Natural killer cell (primary cell): Measurements from ENCODE around the gene CTNNA3. TPM values are rescaled to one million over a fixed set of nuclear protein-coding genes. Genes with fewer than 3 reads are reported as not detected.

Experiments
- ATAC-seq, 3 donors: fragments of 150-1000 bp in 2 of 3; fragments of 200-7000 bp in 1 of 3; cut with Tn5 transposase; 1 replicate in 1 of 3; 2 replicates in 2 of 3; pipeline ENCODE4 v1.10.0; 2021; ENCODE audit warnings: mild to moderate bottlenecking in 2 of 3, moderate library complexity in 2 of 3
- DNase-seq, 2 donors: peaks; one replicate each; pipeline versions ENCODE4 v3.0.0 to v3.0.0-alpha.2; 2013 to 2021; ENCODE audit warnings: mixed read lengths in 1 of 2
- H3K27ac ChIP-seq: one replicate; pipeline ENCODE4 v1.5.1; 2013; ENCODE audit warnings: mild to moderate bottlenecking, low read length
- H3K27me3 ChIP-seq: one replicate; pipeline ENCODE4 v1.6.1; 2013; ENCODE audit warnings: low read length; ENCODE audit not compliant: control insufficient read depth, insufficient read depth
- H3K36me3 ChIP-seq: one replicate; pipeline ENCODE4 v1.6.1; 2013; ENCODE audit warnings: low read length; ENCODE audit not compliant: control insufficient read depth, insufficient read depth
- H3K4me1 ChIP-seq: one replicate; pipeline ENCODE4 v1.6.1; 2013; ENCODE audit warnings: low read length; ENCODE audit not compliant: control insufficient read depth, insufficient read depth
- H3K4me3 ChIP-seq: one replicate; pipeline ENCODE4 v1.5.1; 2013; ENCODE audit warnings: low read length
- H3K9me3 ChIP-seq: one replicate; pipeline ENCODE4 v1.6.1; 2013; ENCODE audit warnings: low read length; ENCODE audit not compliant: control insufficient read depth, insufficient read depth
- H3K27ac Mint-ChIP-seq, 2 donors: one replicate each; pipeline ENCODE4 v1.8.0; 2022; ENCODE audit warnings: mild to moderate bottlenecking in 2 of 2, mixed read lengths in 2 of 2, moderate library complexity in 1 of 2
- H3K27me3 Mint-ChIP-seq, 2 donors: one replicate each; pipeline ENCODE4 v1.8.0; 2022; ENCODE audit warnings: low read depth in 2 of 2, mixed read lengths in 2 of 2
- H3K36me3 Mint-ChIP-seq: one replicate; pipeline ENCODE4 v1.8.0; 2022; ENCODE audit warnings: mixed read lengths
- H3K4me1 Mint-ChIP-seq, 2 donors: one replicate each; pipeline ENCODE4 v1.8.0; 2022; ENCODE audit warnings: mixed read lengths in 2 of 2
- H3K4me3 Mint-ChIP-seq: one replicate; pipeline ENCODE4 v1.8.0; 2022; ENCODE audit warnings: mild to moderate bottlenecking, moderate library complexity, mixed read lengths
- H3K9me3 Mint-ChIP-seq, 2 donors: one replicate each; pipeline ENCODE4 v1.8.0; 2022; ENCODE audit warnings: mixed read lengths in 2 of 2
- WGBS: methylation state at CpG from one replicate; pipeline ENCODE4 v1.1.7; 2013; ENCODE audit warnings: missing lambda C conversion rate; ENCODE audit not compliant: insufficient coverage; 5-methylcytosine and 5-hydroxymethylcytosine counted together
- intact Hi-C: fragments of 100-400 bp; cut with micrococcal nuclease; formaldehyde crosslinking; loops from one replicate; pipeline ENCODE4 v1.14.2; 2022
- total RNA-seq, 4 donors: library from RNA; stranded (reverse); fragments of 120-200 nt in 1 of 4; gene quantifications; one replicate each; pipeline versions ENCODE4 v1.2.3 to v1.2.4, GENCODE V29; 2013 to 2022
- TF ChIP-seq, protein P1 (sequence below): fragments of 200-600 bp; IDR thresholded peaks from one replicate; pipeline ENCODE4 v1.8.0; 2022; ENCODE audit warnings: antibody characterized with exemption

Gene CTNNA3
- total RNA-seq, 3 donors from 2014 or later (not counting 1 experiment from before 2014, with no cell fraction given) = not detected

DNA sequence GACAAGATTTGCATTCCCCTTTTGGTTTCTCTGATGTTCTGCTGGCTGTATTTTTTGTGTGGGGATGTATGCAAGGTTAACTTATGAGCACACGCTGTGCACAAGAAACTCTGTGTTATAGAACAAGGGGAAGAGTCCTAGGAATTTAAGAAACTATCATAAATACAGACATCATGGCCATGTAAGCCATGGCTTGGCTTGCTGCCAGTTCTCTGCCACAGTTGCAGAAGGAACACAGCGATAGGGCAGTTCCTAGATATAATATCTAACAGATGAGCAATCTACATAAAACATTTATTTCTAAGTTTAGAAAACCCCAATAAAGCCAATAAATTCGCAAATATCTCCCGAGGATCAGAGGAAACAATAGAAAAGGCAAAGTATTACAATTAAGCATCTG is 616.9 kb downstream of the CTNNA3 start:
- no peaks in the 10 kb centered on the region for H3K4me1 ChIP-seq
- intact Hi-C loops = no loop called here
- H3K9me3 Mint-ChIP-seq = peaks cover 6 to 11% of the 10 kb centered on the region in 2 donors
- no peak overlapping the region for H3K27ac ChIP-seq
- ATAC-seq = no peak
- H3K4me3 ChIP-seq = no peak overlapping the region
- H3K4me1 Mint-ChIP-seq = no peaks in the 10 kb centered on the region
- H3K36me3 ChIP-seq = no peaks in the 10 kb centered on the region
- H3K4me3 Mint-ChIP-seq = no peak overlapping the region
- WGBS = 22% methylated on average over 4 of the region's 4 CpGs
- TF ChIP-seq, protein P1, sequence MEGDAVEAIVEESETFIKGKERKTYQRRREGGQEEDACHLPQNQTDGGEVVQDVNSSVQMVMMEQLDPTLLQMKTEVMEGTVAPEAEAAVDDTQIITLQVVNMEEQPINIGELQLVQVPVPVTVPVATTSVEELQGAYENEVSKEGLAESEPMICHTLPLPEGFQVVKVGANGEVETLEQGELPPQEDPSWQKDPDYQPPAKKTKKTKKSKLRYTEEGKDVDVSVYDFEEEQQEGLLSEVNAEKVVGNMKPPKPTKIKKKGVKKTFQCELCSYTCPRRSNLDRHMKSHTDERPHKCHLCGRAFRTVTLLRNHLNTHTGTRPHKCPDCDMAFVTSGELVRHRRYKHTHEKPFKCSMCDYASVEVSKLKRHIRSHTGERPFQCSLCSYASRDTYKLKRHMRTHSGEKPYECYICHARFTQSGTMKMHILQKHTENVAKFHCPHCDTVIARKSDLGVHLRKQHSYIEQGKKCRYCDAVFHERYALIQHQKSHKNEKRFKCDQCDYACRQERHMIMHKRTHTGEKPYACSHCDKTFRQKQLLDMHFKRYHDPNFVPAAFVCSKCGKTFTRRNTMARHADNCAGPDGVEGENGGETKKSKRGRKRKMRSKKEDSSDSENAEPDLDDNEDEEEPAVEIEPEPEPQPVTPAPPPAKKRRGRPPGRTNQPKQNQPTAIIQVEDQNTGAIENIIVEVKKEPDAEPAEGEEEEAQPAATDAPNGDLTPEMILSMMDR = no peak
- H3K9me3 ChIP-seq = no peaks in the 10 kb centered on the region
- H3K27me3 Mint-ChIP-seq = no peaks in the 10 kb centered on the region
- no peak overlapping the region for H3K27ac Mint-ChIP-seq
- H3K36me3 Mint-ChIP-seq = no peaks in the 10 kb centered on the region
- no peak for DNase-seq
- no peaks in the 10 kb centered on the region for H3K27me3 ChIP-seq

DNA sequence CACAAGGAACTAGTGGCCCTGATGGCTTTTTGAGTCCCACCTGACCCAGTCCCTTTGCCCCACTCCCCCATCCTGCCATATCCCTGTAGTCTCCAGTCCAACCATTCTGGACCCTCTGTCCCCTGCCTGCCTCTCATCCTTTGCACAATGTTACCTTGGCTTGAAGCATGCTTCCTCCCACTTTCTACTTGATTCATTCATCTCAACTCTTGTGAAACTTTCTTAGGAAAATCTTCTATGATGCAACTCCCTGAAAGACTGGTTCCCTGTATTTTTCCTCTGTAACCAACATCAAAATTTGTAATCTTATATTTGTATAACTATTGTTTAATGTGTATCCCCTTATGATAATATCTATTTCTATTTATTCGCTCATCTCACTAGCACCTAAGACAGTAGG is 618.6 kb downstream of the CTNNA3 start:
- no peaks in the 10 kb centered on the region for H3K9me3 ChIP-seq
- H3K27me3 Mint-ChIP-seq = no peaks in the 10 kb centered on the region
- H3K4me3 Mint-ChIP-seq = no peak overlapping the region
- WGBS = no CpG with 5 or more reads among the region's 1 CpG
- TF ChIP-seq, protein P1 = no peak
- H3K27ac Mint-ChIP-seq = no peak overlapping the region
- DNase-seq (no peak), ATAC-seq (no peak)
- no peaks in the 10 kb centered on the region for H3K4me1 Mint-ChIP-seq
- H3K4me1 ChIP-seq = no peaks in the 10 kb centered on the region
- intact Hi-C loops = no loop called here
- H3K9me3 Mint-ChIP-seq = peaks cover 6 to 11% of the 10 kb centered on the region in 2 donors
- no peak overlapping the region for H3K27ac ChIP-seq
- H3K4me3 ChIP-seq = no peak overlapping the region
- no peaks in the 10 kb centered on the region for H3K27me3 ChIP-seq
- H3K36me3 Mint-ChIP-seq = no peaks in the 10 kb centered on the region
- H3K36me3 ChIP-seq = no peaks in the 10 kb centered on the region

DNA sequence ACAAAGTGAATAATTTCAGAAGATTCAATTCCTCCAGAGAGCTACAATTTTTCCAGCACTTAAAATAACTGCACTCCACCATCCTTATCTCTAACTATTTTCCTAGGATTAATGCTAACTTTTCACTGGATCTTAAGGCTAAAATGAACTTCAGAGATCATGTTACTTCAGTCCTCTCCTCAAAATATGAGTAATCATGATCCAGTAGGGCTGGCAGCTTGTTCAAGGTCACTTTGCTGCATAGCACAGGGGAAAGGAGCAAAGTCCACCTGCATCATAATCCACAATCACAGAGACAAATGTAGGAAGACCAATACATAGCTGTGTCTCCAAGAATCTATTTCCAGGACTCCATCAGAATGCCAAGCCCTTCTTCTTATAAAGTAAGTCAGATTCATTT is 619.9 kb downstream of the CTNNA3 start:
- peaks cover 9 to 12% of the 10 kb centered on the region in 2 donors for H3K9me3 Mint-ChIP-seq
- H3K27me3 Mint-ChIP-seq = no peaks in the 10 kb centered on the region
- Histone ChIP-seq H3K4me3 (no peak overlapping the region), H3K4me1 (no peaks in the 10 kb centered on the region), H3K27me3 (no peaks in the 10 kb centered on the region), H3K27ac (no peak overlapping the region), H3K9me3 (no peaks in the 10 kb centered on the region), H3K36me3 (no peaks in the 10 kb centered on the region)
- TF ChIP-seq, protein P1 = no peak
- no peak overlapping the region for H3K27ac Mint-ChIP-seq
- ATAC-seq (no peak), DNase-seq (no peak)
- H3K36me3 Mint-ChIP-seq = no peaks in the 10 kb centered on the region
- H3K4me1 Mint-ChIP-seq = no peaks in the 10 kb centered on the region
- intact Hi-C loops = no loop called here
- H3K4me3 Mint-ChIP-seq = no peak overlapping the region

DNA sequence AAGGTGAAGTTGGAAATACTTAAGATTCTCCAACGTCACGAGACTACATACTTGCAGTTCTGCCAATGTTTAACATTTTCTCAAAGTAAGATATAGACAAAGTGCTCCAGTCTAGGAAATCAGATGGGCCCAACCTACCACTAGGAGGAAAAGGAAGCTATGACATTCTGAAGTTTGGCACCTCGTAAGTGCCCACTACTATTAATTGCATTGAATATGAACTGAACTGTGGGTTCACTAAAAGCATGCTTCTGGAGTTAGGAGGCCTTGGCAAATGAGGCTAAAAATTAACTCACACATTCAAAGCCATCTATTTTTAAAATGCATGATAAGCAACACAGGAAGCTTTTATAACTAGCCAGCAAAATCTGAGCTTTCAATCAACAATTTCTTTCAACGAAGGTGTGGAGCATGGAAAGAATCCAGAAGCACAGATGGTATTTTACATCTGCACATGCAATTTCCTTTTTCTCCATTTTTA is 620.5 kb downstream of the CTNNA3 start:
- intact Hi-C loops = no loop called here
- 69% methylated on average over 4 of the region's 4 CpGs for WGBS
- no peaks in the 10 kb centered on the region for H3K27me3 ChIP-seq
- Mint-ChIP-seq H3K36me3 (no peaks in the 10 kb centered on the region), H3K27ac (no peak overlapping the region), H3K27me3 (no peaks in the 10 kb centered on the region), H3K4me3 (no peak overlapping the region), H3K4me1 (no peaks in the 10 kb centered on the region), H3K9me3 (peaks cover 9 to 12% of the 10 kb centered on the region in 2 donors)
- H3K4me1 ChIP-seq = no peaks in the 10 kb centered on the region
- no peak for ATAC-seq
- H3K4me3 ChIP-seq = no peak overlapping the region
- H3K27ac ChIP-seq = no peak overlapping the region
- no peak for DNase-seq
- no peaks in the 10 kb centered on the region for H3K9me3 ChIP-seq
- TF ChIP-seq, protein P1 = no peak
- H3K36me3 ChIP-seq = no peaks in the 10 kb centered on the region
